Right lobe of liver (tissue), 6 donors: ENCODE results near the gene LRP1. TPM values are rescaled to one million over a fixed set of nuclear protein-coding genes. Genes with fewer than 3 reads are reported as not detected.

Experiments used
- ATAC-seq, 4 donors: fragments of 200-7000 bp; cut with Tn5 transposase; one replicate each; pipeline ENCODE4 v1.9.1; 2020; ENCODE audit warnings: mild to moderate bottlenecking in 4 of 4, moderate library complexity in 4 of 4
- DNase-seq, 3 donors: peaks; one replicate each; pipeline ENCODE4 v3.0.0-alpha.2; 2020
- H3K27ac ChIP-seq, 3 donors: fragments of 200-600 bp; one replicate each; pipeline ENCODE4 v1.8.0; 2022
- H3K27me3 ChIP-seq, 2 donors: fragments of 200-600 bp; one replicate each; pipeline ENCODE4 v1.8.0; 2022
- H3K36me3 ChIP-seq, 4 donors: fragments of 200-600 bp; sonication (generic) in 1 of 4; one replicate each; pipeline versions ENCODE4 v1.5.1 to v1.8.0; 2017 to 2022; ENCODE audit warnings: control low read depth in 1 of 4
- H3K4me1 ChIP-seq, 4 donors: fragments of 200-600 bp; sonication (generic) in 1 of 4; one replicate each; pipeline versions ENCODE4 v1.5.1 to v1.8.0; 2017 to 2022; ENCODE audit warnings: control low read depth in 1 of 4
- H3K4me3 ChIP-seq, 3 donors: fragments of 200-600 bp; one replicate each; pipeline ENCODE4 v1.8.0; 2022
- H3K9me3 ChIP-seq, 4 donors: fragments of 200-600 bp; sonication (generic) in 1 of 4; one replicate each; pipeline versions ENCODE4 v1.5.1 to v1.8.0; 2017 to 2022; ENCODE audit warnings: control low read depth in 1 of 4
- CTCF ChIP-seq, 4 donors: fragments of 200-600 bp in 3 of 4; fragments of 450-650 bp in 1 of 4; IDR thresholded peaks; one replicate each; pipeline versions ENCODE4 v1.5.1 to v1.8.0; 2016 to 2022; ENCODE audit warnings: antibody characterized with exemption in 4 of 4, mild to moderate bottlenecking in 2 of 4
- POLR2A ChIP-seq: fragments of 450-650 bp; IDR thresholded peaks from one replicate; pipeline ENCODE4 v1.6.1; 2017; ENCODE audit warnings: antibody characterized with exemption, mild to moderate bottlenecking
- WGBS: methylation state at CpG from one replicate; pipeline ENCODE4 v1.1.6; 2018; ENCODE audit warnings: low coverage, low lambda C conversion rate; ENCODE audit not compliant: insufficient coverage; ENCODE audit errors: missing lambda C conversion rate; 5-methylcytosine and 5-hydroxymethylcytosine counted together
- intact Hi-C, 2 donors: fragments of 100-400 bp; cut with DNase I; formaldehyde crosslinking; loops; one replicate each; pipeline versions ENCODE4 v1.11.2 to v1.14.1; 2022
- total RNA-seq, 6 experiments: library from RNA; depleted of rRNA in 2 of 6; stranded (reverse); fragments of >200 nt in 2 of 6; fragmentation: NEBNext Ultra II Directional in 3 of 6; extraction: Animal tissue kit (Norgen Biotek cat#: 25700) in 3 of 6; gene quantifications; one replicate each; pipeline versions ENCODE4 v1.1.0 to v1.2.4, GENCODE V29; 2016 to 2023
- donor health status: DM: no; HTN: yes; CAD: no.
- donor health status: DM: no; HTN: no; CAD: no.
- donor health status: DM: no; HTN: no; CAD: no.
- donor health status: DM: no; HTN: yes; CAD: no.
- donor health status: DM: no; HTN: yes; CAD: no.

Gene LRP1
- total RNA-seq, 6 experiments from 2014 or later, result 268 to 387 (median 301) TPM

DNA sequence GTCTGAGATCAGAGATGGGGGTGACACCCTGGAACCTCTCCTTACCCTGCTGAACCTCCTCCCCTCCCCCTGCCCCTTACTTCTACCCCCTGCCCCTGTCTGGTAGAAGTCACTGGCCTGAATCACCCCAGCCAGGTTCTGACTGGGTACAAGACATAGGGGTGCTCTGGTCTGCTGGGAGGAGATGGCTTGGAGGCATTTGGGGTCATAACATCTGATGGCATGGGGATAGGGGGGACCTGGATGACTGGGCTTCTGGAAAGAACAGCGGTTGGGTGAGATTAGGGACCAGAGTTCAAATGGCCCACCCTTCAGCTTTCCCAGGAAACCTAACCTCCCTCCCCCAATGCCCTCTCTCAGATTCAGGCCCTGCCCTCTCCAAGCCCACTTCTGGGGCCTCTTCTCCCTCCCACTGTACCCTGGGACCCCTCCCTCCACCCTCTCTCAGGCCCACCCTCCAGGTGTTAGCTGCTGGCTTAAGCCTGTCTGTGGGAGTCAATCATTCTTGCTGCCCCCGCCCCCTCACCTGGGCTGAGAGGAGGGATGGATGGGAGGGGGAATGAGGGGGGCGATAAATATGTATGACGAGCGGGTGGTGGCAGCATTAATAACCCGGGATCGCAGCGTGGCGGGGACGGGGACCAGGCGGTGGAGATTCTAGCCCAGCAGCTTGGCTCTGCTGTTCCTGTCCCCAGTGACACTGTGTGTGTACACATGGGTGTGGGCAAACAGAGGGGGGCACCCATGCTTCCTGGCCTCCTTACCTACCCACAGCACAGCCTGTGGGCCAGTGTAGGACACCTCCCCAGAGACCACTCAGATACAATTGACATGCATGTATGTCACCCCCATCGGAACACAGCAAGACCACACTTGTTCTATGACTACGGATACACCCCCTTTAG is 94.3 kb downstream of the LRP1 start:
- Histone ChIP-seq H3K4me1 (peaks cover 0 to under 1% (median 0%) of the 10 kb centered on the region in 4 donors), H3K4me3 (no peak overlapping the region), H3K9me3 (no peaks in the 10 kb centered on the region), H3K27me3 (peaks cover 0 to 25% of the 10 kb centered on the region in 2 donors), H3K27ac (no peak overlapping the region), H3K36me3 (no peaks in the 10 kb centered on the region)
- TF ChIP-seq CTCF (IDR thresholded peaks at IDR 0.05), result no peak
- no peak for TF ChIP-seq POLR2A
- DNase-seq (no peak), ATAC-seq (no peak)
- intact Hi-C loops, result no loop called here
- WGBS, result 26% methylated on average over 9 of the region's 13 CpGs

DNA sequence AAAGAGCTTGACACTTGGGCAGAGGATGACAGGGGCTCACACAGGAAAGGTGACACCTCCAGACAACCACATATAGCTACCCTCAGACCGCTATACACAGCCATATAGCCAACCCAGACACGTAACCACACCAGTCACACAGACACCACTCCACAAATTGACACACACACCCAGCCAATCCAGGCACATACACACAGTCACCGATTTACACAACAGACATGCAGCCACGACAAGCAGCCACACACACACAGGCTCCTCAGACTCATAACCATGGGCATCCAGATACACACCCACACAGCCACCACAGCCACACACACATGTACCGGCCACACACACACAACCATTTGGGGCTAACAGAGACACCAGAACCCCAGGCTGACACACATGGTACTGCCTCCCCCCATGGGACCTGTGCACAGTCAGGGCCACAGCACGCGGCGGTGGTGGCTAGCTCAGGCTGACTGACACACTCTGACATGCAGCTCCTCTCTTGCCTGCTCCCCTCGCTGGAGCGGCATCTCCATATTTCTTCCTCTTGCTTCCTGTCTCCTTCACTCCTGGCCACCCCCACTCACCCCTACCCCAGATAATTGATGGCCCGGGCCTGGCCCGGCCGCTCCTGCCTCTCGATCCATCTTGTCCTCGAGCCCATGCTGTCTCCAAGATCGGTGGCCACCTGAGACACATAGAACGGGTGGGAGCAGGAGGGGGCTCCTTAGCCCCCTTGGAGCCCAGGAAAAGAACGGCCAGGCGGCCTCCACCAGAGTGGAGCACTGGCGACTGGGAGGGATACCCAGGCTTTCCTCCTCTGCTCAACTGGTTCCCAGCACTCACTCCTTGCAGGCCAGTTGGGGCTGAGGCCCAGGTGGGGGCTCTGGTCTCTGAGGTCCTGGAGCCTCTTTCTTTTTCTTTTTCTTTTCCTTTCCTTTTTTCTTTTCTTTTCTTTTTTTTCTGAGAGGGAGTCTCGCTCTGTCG is 95.2 kb downstream of the LRP1 start:
- H3K27me3 ChIP-seq, result peaks cover 0 to 18% of the 10 kb centered on the region in 2 donors
- no peak overlapping the region for H3K4me3 ChIP-seq
- no peak for ATAC-seq
- 43% methylated on average over 16 of the region's 22 CpGs for WGBS
- intact Hi-C loops, result no loop called here
- no peak for DNase-seq
- no peaks in the 10 kb centered on the region for H3K36me3 ChIP-seq
- no peak for TF ChIP-seq CTCF (IDR thresholded peaks at IDR 0.05)
- TF ChIP-seq POLR2A, result no peak
- H3K27ac ChIP-seq, result no peak overlapping the region
- no peaks in the 10 kb centered on the region for H3K9me3 ChIP-seq
- peaks cover 0 to 3% (median 0%) of the 10 kb centered on the region in 4 donors for H3K4me1 ChIP-seq

DNA sequence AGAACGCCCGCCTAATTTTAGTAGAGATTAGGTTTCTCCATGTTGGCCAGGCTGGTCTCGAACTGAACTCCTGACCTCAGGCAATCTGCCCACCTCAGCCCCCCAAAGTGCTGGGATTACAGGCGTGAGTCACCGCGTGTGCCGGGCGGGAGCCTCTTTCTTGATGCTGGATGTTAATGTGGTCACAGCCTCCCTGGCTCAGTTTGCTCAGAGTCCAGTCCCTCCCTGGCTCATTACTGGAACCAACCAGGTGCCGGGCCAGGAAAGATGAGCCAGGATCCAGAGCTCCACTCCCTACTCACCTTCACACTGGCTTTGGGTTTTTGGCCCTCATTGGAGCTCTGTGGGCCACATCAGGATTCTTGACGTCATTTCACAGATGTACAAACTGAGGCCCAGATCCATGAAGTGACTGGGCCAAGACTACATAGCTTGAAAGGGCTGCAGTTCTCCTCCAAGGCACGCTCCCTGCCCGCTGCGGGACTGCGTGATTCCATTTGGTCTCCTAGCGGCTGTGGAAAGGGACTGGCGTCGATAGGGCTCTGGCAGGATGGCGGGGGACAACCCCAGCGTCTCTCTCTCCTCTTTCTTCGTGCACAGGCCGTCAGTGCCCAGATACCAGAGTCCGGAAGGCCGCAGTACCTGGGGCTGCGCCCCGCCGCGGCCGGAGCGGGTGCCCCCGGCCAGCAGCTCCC is 96.1 kb downstream of the LRP1 start:
- H3K27me3 ChIP-seq, result peaks cover 0 to 18% of the 10 kb centered on the region in 2 donors

More for the DNA sequence above, 96.1 kb downstream of the LRP1 start:
- intact Hi-C loops, result no loop called here
- no peaks in the 10 kb centered on the region for H3K9me3 ChIP-seq
- ATAC-seq (peak in 1 of 4 donors; percentile 3), DNase-seq (no peak)
- no peak overlapping the region for H3K27ac ChIP-seq
- 38% methylated on average over 8 of the region's 30 CpGs for WGBS
- no peak overlapping the region for H3K4me3 ChIP-seq
- no peaks in the 10 kb centered on the region for H3K36me3 ChIP-seq
- peaks cover 0 to 10% (median 4%) of the 10 kb centered on the region in 4 donors for H3K4me1 ChIP-seq
- TF ChIP-seq CTCF (IDR thresholded peaks at IDR 0.05) (no peak), POLR2A (no peak)
